Neural cell (in vitro differentiated cells): ENCODE measurements around the gene HOXC10. TPM values are rescaled to one million over a fixed set of nuclear protein-coding genes. Genes with fewer than 3 reads are reported as not detected.

Experiments used
- H2AFZ ChIP-seq: fragments of 200-600, 300-800 bp; sonication (generic), shearing (Covaris generic); 2 replicates; pipeline ENCODE4 v1.6.0; 2014; ENCODE audit warnings: low read depth, mild to moderate bottlenecking, antibody characterized with exemption, low read length, moderate library complexity
- H3F3A ChIP-seq: fragments of 200-600 bp; shearing (Covaris generic); 2 replicates; pipeline ENCODE4 v1.6.1; 2016; ENCODE audit warnings: mild to moderate bottlenecking, moderate library complexity, mixed read lengths, antibody characterized with exemption, low read length; ENCODE audit not compliant: insufficient read depth, poor library complexity, severe bottlenecking
- H3K27ac ChIP-seq: fragments of 200-600, 300-800 bp; sonication (generic), shearing (Covaris generic); 2 replicates; pipeline ENCODE4 v1.5.1; 2014; ENCODE audit warnings: mild to moderate bottlenecking, low read length, moderate library complexity
- H3K27me3 ChIP-seq: fragments of 300-800, 200-600 bp; sonication (generic), shearing (Covaris generic); 2 replicates; pipeline ENCODE4 v1.6.0; 2014; ENCODE audit warnings: mild to moderate bottlenecking, low read depth, low read length, moderate library complexity; ENCODE audit not compliant: insufficient read depth
- H3K36me3 ChIP-seq: fragments of 300-800, 200-600 bp; sonication (generic), shearing (Covaris generic); 2 replicates; pipeline ENCODE4 v1.5.1; 2014; ENCODE audit warnings: mild to moderate bottlenecking, antibody characterized with exemption, low read length, moderate library complexity; ENCODE audit not compliant: insufficient read depth
- H3K4me2 ChIP-seq: fragments of 300-800, 200-600 bp; sonication (generic), shearing (Covaris generic); 2 replicates; pipeline ENCODE4 v1.6.0; 2014; ENCODE audit warnings: mild to moderate bottlenecking, low read length
- H3K4me3 ChIP-seq: fragments of 300-800, 200-600 bp; sonication (generic), shearing (Covaris generic); 2 replicates; pipeline ENCODE4 v1.5.1; 2014; ENCODE audit warnings: mild to moderate bottlenecking, low read length, moderate library complexity
- H3K79me2 ChIP-seq: fragments of 200-600 bp; shearing (Covaris generic); replicated peaks from 2 replicates; pipeline ENCODE4 v1.6.0; 2014; ENCODE audit warnings: mild to moderate bottlenecking, low read length, moderate library complexity; ENCODE audit not compliant: insufficient read depth
- H3K9ac ChIP-seq: fragments of 300-800, 200-600 bp; sonication (generic), shearing (Covaris generic); 2 replicates; pipeline ENCODE4 v1.6.1; 2016; ENCODE audit warnings: mild to moderate bottlenecking, low read length, mixed read lengths
- H3K9me2 ChIP-seq: fragments of 200-600 bp; shearing (Covaris generic); 2 replicates; pipeline ENCODE4 v1.6.1; 2016; ENCODE audit warnings: mild to moderate bottlenecking, low read length, mixed read lengths; ENCODE audit not compliant: insufficient read depth
- H3K9me3 ChIP-seq: fragments of 200-600, 300-800 bp; sonication (generic), shearing (Covaris generic); 2 replicates; pipeline ENCODE4 v1.6.1; 2016; ENCODE audit warnings: mild to moderate bottlenecking, mixed run types, low read length, moderate library complexity, mixed read lengths
- H4K20me1 ChIP-seq: fragments of 200-600 bp; shearing (Covaris generic); 2 replicates; pipeline ENCODE4 v1.6.1; 2016; ENCODE audit warnings: mild to moderate bottlenecking, mixed run types; ENCODE audit not compliant: insufficient read depth
- CTCF ChIP-seq: fragments of 450-650 bp; IDR thresholded peaks from 2 replicates; pipeline ENCODE4 v1.5.1; 2014; ENCODE audit warnings: antibody characterized with exemption, mild to moderate bottlenecking, moderate library complexity; ENCODE audit not compliant: poor library complexity, severe bottlenecking
- EP300 ChIP-seq: fragments of 450-650 bp; conservative IDR thresholded peaks from 2 replicates; pipeline ENCODE4 v1.6.1; 2014; ENCODE audit warnings: antibody characterized with exemption, mild to moderate bottlenecking, moderate library complexity; ENCODE audit not compliant: poor library complexity, severe bottlenecking
- EZH2 ChIP-seq: fragments of 200-600, 300-800 bp; shearing (Covaris generic), sonication (generic); IDR thresholded peaks from 2 replicates; pipeline ENCODE4 v1.6.1; 2014; ENCODE audit warnings: antibody characterized with exemption, low read length, borderline replicate concordance, mild to moderate bottlenecking; ENCODE audit not compliant: insufficient read depth, poor library complexity, severe bottlenecking
- MXI1 ChIP-seq: fragments of 450-650 bp; conservative IDR thresholded peaks from 2 replicates; pipeline ENCODE4 v1.6.1; 2014; ENCODE audit warnings: antibody characterized with exemption, mild to moderate bottlenecking; ENCODE audit not compliant: poor library complexity, severe bottlenecking
- POLR2AphosphoS5 ChIP-seq: IDR thresholded peaks from 2 replicates; pipeline ENCODE4 v1.6.1; 2012
- RAD21 ChIP-seq: fragments of 450-650 bp; conservative IDR thresholded peaks from 2 replicates; pipeline ENCODE4 v1.6.1; 2014; ENCODE audit warnings: antibody characterized with exemption, mild to moderate bottlenecking, moderate library complexity
- REST ChIP-seq: IDR thresholded peaks from 2 replicates; pipeline ENCODE4 v1.6.1; 2012; ENCODE audit warnings: borderline replicate concordance
- SMC3 ChIP-seq: fragments of 450-650 bp; conservative IDR thresholded peaks from 2 replicates; pipeline ENCODE4 v1.6.1; 2014; ENCODE audit warnings: antibody characterized with exemption, mild to moderate bottlenecking, moderate library complexity; ENCODE audit not compliant: poor library complexity
- polyA plus RNA-seq: library from polyadenylated mRNA; depleted of rRNA; stranded (reverse); fragments of >200 nt; gene quantifications from 2 replicates; pipeline ENCODE4 v1.2.3, GENCODE V29; 2014

HOXC10 gene
- polyA plus RNA-seq, 1 donor from 2014 or later: not detected

- Histone ChIP-seq H2AFZ (no peak within 1 kb of the TSS), H3K4me2 (no peak within 1 kb of the TSS), H3F3A (no peaks in the 10 kb centered on the region), H3K27me3 (peaks cover 100% of the 10 kb centered on the region), H3K79me2 (no peaks in the 10 kb centered on the region), H4K20me1 (no peaks in the 10 kb centered on the region), H3K9ac (no peak within 1 kb of the TSS), H3K9me2 (no peaks in the 10 kb centered on the region), H3K4me3 (peak within 1 kb of the TSS; percentile 31), H3K36me3 (no peaks in the 10 kb centered on the region), H3K27ac (no peak within 1 kb of the TSS), H3K9me3 (no peaks in the 10 kb centered on the region)
- TF ChIP-seq CTCF (no peak), POLR2AphosphoS5 (no peak), REST (no peak), EZH2 (peak; percentile 79), RAD21 (no peak)
Measured at GRCh38 chr12:54000116-54001114, 15.5 kb downstream of the HOXC10 start, which contains the start of gene HOXC9. HOXC9 (plus strand) TSS chr12:54000161; CDS start chr12:54000189, 28 bp downstream.

GRCh38 chr12:54001283-54002187 is 16.6 kb downstream of the HOXC10 start:
- Histone ChIP-seq H3F3A (no peaks in the 10 kb centered on the region), H3K27me3 (peaks cover 100% of the 10 kb centered on the region), H3K79me2 (no peaks in the 10 kb centered on the region), H3K9me2 (no peaks in the 10 kb centered on the region), H3K36me3 (no peaks in the 10 kb centered on the region), H4K20me1 (no peaks in the 10 kb centered on the region), H3K4me2 (no peak overlapping the region), H3K4me3 (no peak overlapping the region), H3K9me3 (no peaks in the 10 kb centered on the region), H3K27ac (no peak overlapping the region), H2AFZ (no peak overlapping the region), H3K9ac (no peak overlapping the region)
- TF ChIP-seq EP300: no peak
- TF ChIP-seq POLR2AphosphoS5: no peak
- no peak for TF ChIP-seq MXI1
- no peak for TF ChIP-seq CTCF
- TF ChIP-seq SMC3: no peak
- TF ChIP-seq EZH2: no peak
